Fibroblast of lung (primary cell): ENCODE measurements around the gene MS4A4E. TPM values are rescaled to one million over a fixed set of nuclear protein-coding genes. Genes with fewer than 3 reads are reported as not detected.

Experiments used
- DNase-seq, 2 donors: peaks; one replicate each; pipeline versions ENCODE4 v3.0.0 to v3.0.0-alpha.2; 2010; ENCODE audit warnings: low read depth in 2 of 2
- H2AFZ ChIP-seq: 2 replicates; pipeline ENCODE4 v1.5.1; 2012; ENCODE audit warnings: low read length, control low read depth, inconsistent platforms
- H3K27ac ChIP-seq: 2 replicates; pipeline ENCODE4 v1.5.1; 2011; ENCODE audit warnings: low read length, control low read depth; ENCODE audit not compliant: insufficient read depth
- H3K27me3 ChIP-seq: 2 replicates; pipeline ENCODE4 v1.5.1; 2011; ENCODE audit warnings: mild to moderate bottlenecking, low read length; ENCODE audit not compliant: control insufficient read depth, insufficient read depth
- H3K36me3 ChIP-seq: 2 replicates; pipeline ENCODE4 v1.5.1; 2011; ENCODE audit warnings: low read length; ENCODE audit not compliant: control insufficient read depth, insufficient read depth
- H3K4me1 ChIP-seq: 2 replicates; pipeline ENCODE4 v1.5.1; 2011; ENCODE audit warnings: low read length; ENCODE audit not compliant: control insufficient read depth, insufficient read depth; ENCODE audit errors: extremely low read depth
- H3K4me2 ChIP-seq: 2 replicates; pipeline ENCODE4 v1.5.1; 2011; ENCODE audit warnings: low read length, control low read depth; ENCODE audit not compliant: insufficient read depth; ENCODE audit errors: extremely low read depth
- H3K4me3 ChIP-seq, 4 experiments: fragments of 200-600 bp in 1 of 4; sonication (generic) in 1 of 4; replicated peaks in 1 of 4; 2 replicates each; pipeline ENCODE4 v1.5.1; 2011 to 2016; ENCODE audit warnings: low read length in 4 of 4, low read depth in 3 of 4, mild to moderate bottlenecking in 3 of 4, control low read depth in 2 of 4, inconsistent platforms in 1 of 4, mixed read lengths in 1 of 4; ENCODE audit not compliant: insufficient read depth in 1 of 4; ENCODE audit errors: control extremely low read depth in 1 of 4
- H3K79me2 ChIP-seq: 2 replicates; pipeline ENCODE4 v1.5.1; 2012; ENCODE audit warnings: mild to moderate bottlenecking, low read length, inconsistent platforms; ENCODE audit not compliant: control insufficient read depth, insufficient read depth
- H3K9ac ChIP-seq: 2 replicates; pipeline ENCODE4 v1.5.1; 2011; ENCODE audit warnings: mild to moderate bottlenecking, low read length, control low read depth; ENCODE audit not compliant: insufficient read depth
- H3K9me3 ChIP-seq: 2 replicates; pipeline ENCODE4 v1.5.1; 2012; ENCODE audit warnings: low read depth, low read length; ENCODE audit not compliant: control insufficient read depth, insufficient read depth
- H4K20me1 ChIP-seq: 2 replicates; pipeline ENCODE4 v1.5.1; 2011; ENCODE audit warnings: low read length; ENCODE audit not compliant: control insufficient read depth, insufficient read depth; ENCODE audit errors: extremely low read depth
- EZH2 ChIP-seq: IDR thresholded peaks from 2 replicates; pipeline ENCODE4 v1.5.1; 2012; ENCODE audit warnings: low read length, control low read depth, mild to moderate bottlenecking; ENCODE audit errors: missing control alignments
- polyA plus RNA-seq, 2 donors: library from polyadenylated mRNA; depleted of rRNA in 1 of 2; stranded (reverse) in 1 of 2; unstranded in 1 of 2; fragments of >200 nt; gene quantifications; 2 replicates each; pipeline ENCODE4 v1.2.1, GENCODE V29; 2011 to 2012; ENCODE audit warnings: missing spikeins in 1 of 2
- total RNA-seq: library from RNA; depleted of rRNA; stranded (reverse); fragments of >200 nt; gene quantifications from 2 replicates; pipeline ENCODE4 v1.2.1, GENCODE V29; 2014
- TF ChIP-seq, protein P1 (sequence below), 2 donors: IDR thresholded peaks in 1 of 2; conservative IDR thresholded peaks in 1 of 2; 1 replicate in 1 of 2; 2 replicates in 1 of 2; pipeline ENCODE4 v1.5.1; 2011 to 2012; ENCODE audit warnings: low read length in 2 of 2, control low read depth in 1 of 2, inconsistent platforms in 1 of 2, low read depth in 1 of 2, mild to moderate bottlenecking in 1 of 2

MS4A4E gene
- total and polyA plus RNA-seq, 2 donors (not counting 1 experiment from before 2014, with no cell fraction given): not detected

DNA sequence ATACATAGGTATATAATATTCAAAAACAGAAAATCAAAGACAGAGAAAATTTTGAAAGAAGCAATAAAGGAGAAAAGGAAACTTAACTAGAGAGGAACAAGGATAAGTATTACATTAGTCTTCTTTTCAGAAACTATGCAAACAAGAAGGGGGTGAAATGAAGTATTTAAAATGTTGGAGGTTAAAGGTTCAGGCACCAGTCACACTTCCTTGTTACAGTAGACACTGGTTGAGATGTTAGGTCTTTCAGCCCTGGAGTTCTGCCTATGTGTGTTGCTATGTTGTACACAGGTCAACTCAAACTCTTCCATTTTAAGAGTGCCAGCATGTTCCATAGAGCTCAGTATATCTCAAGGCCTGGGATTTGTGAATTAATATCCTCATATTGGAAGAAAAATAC is 31.5 kb upstream of the MS4A4E start:
- Histone ChIP-seq H2AFZ (no peak overlapping the region), H3K36me3 (no peaks in the 10 kb centered on the region), H3K9me3 (no peaks in the 10 kb centered on the region), H3K4me2 (no peak overlapping the region), H3K9ac (no peak overlapping the region), H3K27ac (no peak overlapping the region), H3K27me3 (no peaks in the 10 kb centered on the region), H3K4me1 (no peaks in the 10 kb centered on the region), H4K20me1 (no peaks in the 10 kb centered on the region), H3K4me3 (no peak overlapping the region), H3K79me2 (no peaks in the 10 kb centered on the region)
- DNase-seq: no peak
- TF ChIP-seq, protein P1, sequence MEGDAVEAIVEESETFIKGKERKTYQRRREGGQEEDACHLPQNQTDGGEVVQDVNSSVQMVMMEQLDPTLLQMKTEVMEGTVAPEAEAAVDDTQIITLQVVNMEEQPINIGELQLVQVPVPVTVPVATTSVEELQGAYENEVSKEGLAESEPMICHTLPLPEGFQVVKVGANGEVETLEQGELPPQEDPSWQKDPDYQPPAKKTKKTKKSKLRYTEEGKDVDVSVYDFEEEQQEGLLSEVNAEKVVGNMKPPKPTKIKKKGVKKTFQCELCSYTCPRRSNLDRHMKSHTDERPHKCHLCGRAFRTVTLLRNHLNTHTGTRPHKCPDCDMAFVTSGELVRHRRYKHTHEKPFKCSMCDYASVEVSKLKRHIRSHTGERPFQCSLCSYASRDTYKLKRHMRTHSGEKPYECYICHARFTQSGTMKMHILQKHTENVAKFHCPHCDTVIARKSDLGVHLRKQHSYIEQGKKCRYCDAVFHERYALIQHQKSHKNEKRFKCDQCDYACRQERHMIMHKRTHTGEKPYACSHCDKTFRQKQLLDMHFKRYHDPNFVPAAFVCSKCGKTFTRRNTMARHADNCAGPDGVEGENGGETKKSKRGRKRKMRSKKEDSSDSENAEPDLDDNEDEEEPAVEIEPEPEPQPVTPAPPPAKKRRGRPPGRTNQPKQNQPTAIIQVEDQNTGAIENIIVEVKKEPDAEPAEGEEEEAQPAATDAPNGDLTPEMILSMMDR (conservative IDR thresholded peaks at IDR 0.05 in 1 of 2, IDR thresholded peaks at IDR 0.05 in 1 of 2; ENCODE audit: low read depth in 1 of 2, low read length in 2 of 2): no peak
- no peak for TF ChIP-seq EZH2

DNA sequence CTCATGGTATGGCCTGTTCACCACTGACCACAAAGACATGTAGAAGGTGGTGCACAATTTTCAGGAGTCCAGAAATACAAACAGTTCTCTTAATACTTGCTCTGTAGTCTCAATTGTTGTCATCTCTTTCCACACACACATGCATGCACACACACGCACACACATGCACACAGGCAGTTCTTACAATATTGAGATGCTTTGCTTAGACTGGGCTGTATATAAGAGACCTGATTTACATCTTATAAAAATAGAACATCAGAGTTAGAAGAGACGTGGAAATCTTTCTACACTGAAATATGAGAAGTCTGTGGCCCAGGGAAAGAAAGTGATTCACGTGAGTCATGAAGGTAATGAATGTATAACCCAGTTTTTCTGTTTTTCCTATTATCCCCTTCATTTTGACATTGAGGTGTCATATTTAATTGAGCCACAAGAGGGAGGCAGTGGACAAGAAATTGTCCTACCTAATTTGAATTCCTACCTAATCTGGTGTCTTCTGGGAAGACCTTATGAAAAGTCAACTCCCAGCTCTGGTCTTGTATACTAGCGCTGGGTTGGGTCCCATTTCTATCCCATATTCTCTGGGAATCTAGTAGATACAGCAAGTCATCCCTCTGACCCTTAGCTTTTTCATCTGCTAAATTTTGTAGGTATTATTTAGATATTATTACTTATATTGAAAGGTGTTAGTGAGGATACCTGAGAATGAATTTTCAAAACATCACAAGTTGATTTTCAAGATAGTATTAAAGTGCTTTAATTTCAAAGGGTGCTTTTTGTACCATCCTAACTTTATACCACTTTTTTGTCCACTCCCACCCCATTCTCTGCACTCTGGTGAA is 22.7 kb upstream of the MS4A4E start:
- Histone ChIP-seq H3K27ac (no peak overlapping the region), H3K36me3 (no peaks in the 10 kb centered on the region), H3K27me3 (no peaks in the 10 kb centered on the region), H4K20me1 (no peaks in the 10 kb centered on the region), H3K4me1 (no peaks in the 10 kb centered on the region), H3K79me2 (no peaks in the 10 kb centered on the region), H3K9ac (no peak overlapping the region), H3K4me3 (no peak overlapping the region), H3K9me3 (no peaks in the 10 kb centered on the region), H3K4me2 (no peak overlapping the region), H2AFZ (no peak overlapping the region)
- peak; percentile 5 to 14 for DNase-seq
- TF ChIP-seq, protein P1 (conservative IDR thresholded peaks at IDR 0.05 in 1 of 2, IDR thresholded peaks at IDR 0.05 in 1 of 2; ENCODE audit: low read depth in 1 of 2, low read length in 2 of 2): peak; percentile 58 to 62
- TF ChIP-seq EZH2: no peak

DNA sequence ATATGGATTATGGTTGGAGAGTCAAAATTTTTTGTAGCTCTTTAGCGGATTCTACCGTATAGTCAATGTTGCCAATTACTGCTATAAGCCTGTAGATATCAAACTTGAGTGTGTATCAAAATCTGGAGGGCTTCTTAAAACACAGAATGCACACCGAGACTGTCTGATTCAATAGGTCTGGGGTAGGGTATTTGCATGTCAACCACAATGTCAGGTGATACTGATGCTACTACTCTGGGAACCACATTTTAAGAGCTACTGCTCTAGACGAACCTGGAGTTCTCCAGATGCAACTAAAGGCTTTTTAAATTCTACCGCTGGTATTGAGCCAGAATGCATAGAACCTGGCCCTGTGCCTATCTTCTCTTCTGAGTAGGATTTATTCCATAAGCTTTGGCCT is 21.7 kb upstream of the MS4A4E start:
- H3K9ac ChIP-seq: no peak overlapping the region
- no peaks in the 10 kb centered on the region for H4K20me1 ChIP-seq
- H3K36me3 ChIP-seq: no peaks in the 10 kb centered on the region
- DNase-seq: no peak
- no peaks in the 10 kb centered on the region for H3K79me2 ChIP-seq
- no peaks in the 10 kb centered on the region for H3K27me3 ChIP-seq
- no peak overlapping the region for H3K4me2 ChIP-seq
- TF ChIP-seq EZH2: no peak
- TF ChIP-seq, protein P1 (conservative IDR thresholded peaks at IDR 0.05 in 1 of 2, IDR thresholded peaks at IDR 0.05 in 1 of 2; ENCODE audit: low read depth in 1 of 2, low read length in 2 of 2): no peak
- no peaks in the 10 kb centered on the region for H3K9me3 ChIP-seq
- no peaks in the 10 kb centered on the region for H3K4me1 ChIP-seq
- H3K27ac ChIP-seq: no peak overlapping the region
- H3K4me3 ChIP-seq: no peak overlapping the region
- no peak overlapping the region for H2AFZ ChIP-seq
